ENCODE results near the gene ISY1. TPM values are rescaled to one million over a fixed set of nuclear protein-coding genes. Genes with fewer than 3 reads are reported as not detected.

Gene ISY1
- total RNA-seq, 1 experiment from 2014 or later = 62.3 TPM

GRCh38 chr3:129181819-129182218 is 21.0 kb upstream of the ISY1 start:
- H3F3A ChIP-seq (ENCODE audit: insufficient read depth, low read depth) = peaks cover 50% of the 10 kb centered on the region
- peak overlapping the region; percentile 94 for H3K4me2 ChIP-seq

GRCh38 chr3:129180461-129180860 is 19.6 kb upstream of the ISY1 start:
- H3K27ac ChIP-seq = peak overlapping the region; percentile 79
- H3K36me3 ChIP-seq (ENCODE audit: low read depth) = peaks cover 23% of the 10 kb centered on the region; the same call in 1 of the 2 replicates

More at GRCh38 chr3:129181819-129182218, 21.0 kb upstream of the ISY1 start:
- peaks cover 23% of the 10 kb centered on the region; the same call in 1 of the 2 replicates for H3K36me3 ChIP-seq (ENCODE audit: low read depth)
- H2AFZ ChIP-seq = no peak overlapping the region
- peak overlapping the region; percentile 79; the same call in 1 of the 2 replicates for H3K27ac ChIP-seq
- CTCF ChIA-PET = interaction anchor here (0.6 to 1.0 kb wide), 4 partner anchors 15 to 65 kb away, joined by 3 to 7 read pairs (median 4); no protein-coding TSS in a partner anchor
- H3K9me2 ChIP-seq (ENCODE audit: insufficient read depth) = no peaks in the 10 kb centered on the region
- H3K9me3 ChIP-seq (ENCODE audit: insufficient read depth, low read depth) = no peaks in the 10 kb centered on the region
- no peak for DNase-seq
- POLR2A ChIA-PET (ENCODE audit: unreplicated experiment) = interaction anchor here (0.7 kb wide), 1 partner anchor 93 kb away, joined by 3 read pairs; no protein-coding TSS in a partner anchor
- intact Hi-C loops (cut with micrococcal nuclease; ENCODE audit: unreplicated experiment) = loop anchor here (5.0 kb wide), 1 partner anchor 45 kb away; no protein-coding TSS in a partner anchor
- H3K27me3 ChIP-seq (ENCODE audit: insufficient read depth, low read depth) = no peaks in the 10 kb centered on the region
- peaks cover 45% of the 10 kb centered on the region for H3K4me1 ChIP-seq (replicated peaks; ENCODE audit: insufficient read depth)
- H3K4me3 ChIP-seq = peak overlapping the region; percentile 73
- peaks cover 95% of the 10 kb centered on the region for H3K79me2 ChIP-seq (ENCODE audit: low read depth)
- no TSS peak for BruUV-seq (replicated peaks)
- TF ChIP-seq CTCF (conservative IDR thresholded peaks at IDR 0.05) (no peak), EZH2 (IDR thresholded peaks at IDR 0.05; ENCODE audit: low read depth) (no peak)
- peaks cover 55% of the 10 kb centered on the region for H4K20me1 ChIP-seq (ENCODE audit: insufficient read depth)

GRCh38 chr3:129176051-129176450 is 15.2 kb upstream of the ISY1 start:
- no peak overlapping the region for H3K27ac ChIP-seq
- H3K79me2 ChIP-seq (ENCODE audit: low read depth) = peaks cover 99% of the 10 kb centered on the region
- no peak overlapping the region for H3K4me3 ChIP-seq
- H3K4me2 ChIP-seq = no peak overlapping the region
- H3K27me3 ChIP-seq (ENCODE audit: insufficient read depth, low read depth) = no peaks in the 10 kb centered on the region
- H3K36me3 ChIP-seq (ENCODE audit: low read depth) = peaks cover 30% of the 10 kb centered on the region
- H3F3A ChIP-seq (ENCODE audit: insufficient read depth, low read depth) = peaks cover 64% of the 10 kb centered on the region
- TF ChIP-seq EZH2 (IDR thresholded peaks at IDR 0.05; ENCODE audit: low read depth) (no peak), CTCF (conservative IDR thresholded peaks at IDR 0.05) (no peak)
- no peak overlapping the region for H2AFZ ChIP-seq
- no TSS peak for BruUV-seq (replicated peaks)
- ChIA-PET CTCF (no interaction called here), POLR2A (ENCODE audit: unreplicated experiment) (no interaction called here)
- no peak for DNase-seq
- peaks cover 99% of the 10 kb centered on the region for H4K20me1 ChIP-seq (ENCODE audit: insufficient read depth)
- peaks cover 22% of the 10 kb centered on the region for H3K4me1 ChIP-seq (replicated peaks; ENCODE audit: insufficient read depth)
- no peaks in the 10 kb centered on the region for H3K9me2 ChIP-seq (ENCODE audit: insufficient read depth)
- intact Hi-C loops (cut with micrococcal nuclease; ENCODE audit: unreplicated experiment) = no loop called here
- H3K9me3 ChIP-seq (ENCODE audit: insufficient read depth, low read depth) = no peaks in the 10 kb centered on the region

More at GRCh38 chr3:129180461-129180860, 19.6 kb upstream of the ISY1 start:
- Histone ChIP-seq H3F3A (ENCODE audit: insufficient read depth, low read depth) (peaks cover 38% of the 10 kb centered on the region), H3K79me2 (ENCODE audit: low read depth) (peaks cover 98% of the 10 kb centered on the region), H3K9me2 (ENCODE audit: insufficient read depth) (no peaks in the 10 kb centered on the region), H4K20me1 (ENCODE audit: insufficient read depth) (peaks cover 69% of the 10 kb centered on the region), H3K4me2 (peak overlapping the region; percentile 94), H3K4me3 (peak overlapping the region; percentile 73; the same call in 1 of the 2 replicates), H3K27me3 (ENCODE audit: insufficient read depth, low read depth) (no peaks in the 10 kb centered on the region), H2AFZ (no peak overlapping the region), H3K9me3 (ENCODE audit: insufficient read depth, low read depth) (no peaks in the 10 kb centered on the region), H3K4me1 (replicated peaks; ENCODE audit: insufficient read depth) (peaks cover 38% of the 10 kb centered on the region)
- ChIA-PET POLR2A (ENCODE audit: unreplicated experiment) (no interaction called here), CTCF (interaction anchor here (0.6 kb wide), 1 partner anchor 127 kb away, joined by 3 read pairs; no protein-coding TSS in a partner anchor)
- DNase-seq = no peak
- intact Hi-C loops (cut with micrococcal nuclease; ENCODE audit: unreplicated experiment) = loop anchor here (5.0 kb wide), 1 partner anchor 47 kb away; no protein-coding TSS in a partner anchor
- no TSS peak for BruUV-seq (replicated peaks)
- TF ChIP-seq EZH2 (IDR thresholded peaks at IDR 0.05; ENCODE audit: low read depth) (no peak), CTCF (conservative IDR thresholded peaks at IDR 0.05) (no peak)
